T-helper 22 cell (primary cell): ENCODE data around the gene NFATC4.
"Not testable (repeated sequence)": the region's sequence is repeated elsewhere in the genome, so short reads cannot be mapped to it uniquely, and the experiment has no call there.

Experiments used
- DNase-seq: peaks from one replicate; pipeline ENCODE4 v3.0.0-alpha.2; 2020; ENCODE audit warnings: low read depth

The NFATC4 gene

DNA sequence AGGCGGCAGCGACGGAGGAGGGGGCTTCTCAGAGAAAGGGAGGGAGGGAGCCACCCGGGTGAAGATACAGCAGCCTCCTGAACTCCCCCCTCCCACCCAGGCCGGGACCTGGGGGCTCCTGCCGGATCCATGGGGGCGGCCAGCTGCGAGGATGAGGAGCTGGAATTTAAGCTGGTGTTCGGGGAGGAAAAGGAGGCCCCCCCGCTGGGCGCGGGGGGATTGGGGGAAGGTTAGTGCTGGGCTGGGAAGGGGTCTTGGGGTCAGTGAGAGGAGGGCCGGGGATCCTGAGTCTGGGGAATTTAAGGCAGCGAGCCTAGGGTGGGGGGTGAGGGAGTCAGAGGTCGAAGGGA lies 203 bp downstream of the NFATC4 start:
- no peak for DNase-seq

DNA sequence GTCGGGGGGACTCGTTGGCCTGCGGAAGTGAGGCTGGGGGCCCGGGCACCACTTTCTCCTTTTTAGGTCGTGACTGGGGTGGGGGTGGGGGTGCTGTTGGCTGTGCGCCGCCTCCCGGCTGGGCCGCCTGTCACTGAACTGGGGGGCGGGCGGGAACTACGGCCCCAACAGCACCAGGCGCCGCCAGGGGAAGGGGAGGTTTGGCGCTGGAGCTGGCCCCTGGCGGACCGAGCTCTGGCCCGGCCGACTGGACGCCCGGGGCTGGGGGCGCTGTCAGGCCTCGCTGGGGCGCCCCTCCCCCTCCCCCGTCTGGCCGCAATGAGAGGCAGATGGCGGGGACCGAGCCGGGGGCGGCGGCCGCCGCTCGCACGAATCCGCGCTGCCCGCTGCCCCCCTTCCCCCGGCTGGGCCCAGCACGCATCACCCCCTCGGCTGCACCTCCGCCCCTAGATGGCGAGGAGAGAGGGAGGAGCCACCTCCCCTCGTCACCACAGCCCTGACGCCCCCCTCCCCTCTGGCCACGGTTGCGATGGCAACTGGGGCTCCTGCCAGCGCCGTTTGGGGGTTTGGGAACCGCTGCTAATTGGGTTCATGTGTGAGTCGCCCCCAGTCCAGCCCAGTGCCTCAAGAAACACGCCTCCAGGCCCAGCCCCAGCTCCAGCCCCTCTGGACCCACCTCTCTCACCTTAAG lies 723 bp downstream of the NFATC4 start:
- no peak for DNase-seq

DNA sequence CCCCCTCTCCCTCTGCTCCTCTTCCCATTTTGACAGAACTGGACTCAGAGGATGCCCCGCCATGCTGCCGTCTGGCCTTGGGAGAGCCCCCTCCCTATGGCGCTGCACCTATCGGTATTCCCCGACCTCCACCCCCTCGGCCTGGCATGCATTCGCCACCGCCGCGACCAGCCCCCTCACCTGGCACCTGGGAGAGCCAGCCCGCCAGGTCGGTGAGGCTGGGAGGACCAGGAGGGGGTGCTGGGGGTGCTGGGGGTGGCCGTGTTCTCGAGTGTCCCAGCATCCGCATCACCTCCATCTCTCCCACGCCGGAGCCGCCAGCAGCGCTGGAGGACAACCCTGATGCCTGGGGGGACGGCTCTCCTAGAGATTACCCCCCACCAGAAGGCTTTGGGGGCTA lies 1.5 kb downstream of the NFATC4 start:
- DNase-seq = no peak

DNA sequence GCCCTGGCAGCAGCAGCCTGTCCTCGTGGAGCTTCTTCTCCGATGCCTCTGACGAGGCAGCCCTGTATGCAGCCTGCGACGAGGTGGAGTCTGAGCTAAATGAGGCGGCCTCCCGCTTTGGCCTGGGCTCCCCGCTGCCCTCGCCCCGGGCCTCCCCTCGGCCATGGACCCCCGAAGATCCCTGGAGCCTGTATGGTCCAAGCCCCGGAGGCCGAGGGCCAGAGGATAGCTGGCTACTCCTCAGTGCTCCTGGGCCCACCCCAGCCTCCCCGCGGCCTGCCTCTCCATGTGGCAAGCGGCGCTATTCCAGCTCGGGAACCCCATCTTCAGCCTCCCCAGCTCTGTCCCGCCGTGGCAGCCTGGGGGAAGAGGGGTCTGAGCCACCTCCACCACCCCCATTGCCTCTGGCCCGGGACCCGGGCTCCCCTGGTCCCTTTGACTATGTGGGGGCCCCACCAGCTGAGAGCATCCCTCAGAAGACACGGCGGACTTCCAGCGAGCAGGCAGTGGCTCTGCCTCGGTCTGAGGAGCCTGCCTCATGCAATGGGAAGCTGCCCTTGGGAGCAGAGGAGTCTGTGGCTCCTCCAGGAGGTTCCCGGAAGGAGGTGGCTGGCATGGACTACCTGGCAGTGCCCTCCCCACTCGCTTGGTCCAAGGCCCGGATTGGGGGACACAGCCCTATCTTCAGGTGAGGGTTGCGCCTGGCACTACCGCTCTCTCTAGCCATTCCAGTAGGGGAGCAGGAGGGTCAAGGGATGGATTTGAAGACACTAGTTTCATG lies 2.1 kb downstream of the NFATC4 start:
- no peak for DNase-seq

DNA sequence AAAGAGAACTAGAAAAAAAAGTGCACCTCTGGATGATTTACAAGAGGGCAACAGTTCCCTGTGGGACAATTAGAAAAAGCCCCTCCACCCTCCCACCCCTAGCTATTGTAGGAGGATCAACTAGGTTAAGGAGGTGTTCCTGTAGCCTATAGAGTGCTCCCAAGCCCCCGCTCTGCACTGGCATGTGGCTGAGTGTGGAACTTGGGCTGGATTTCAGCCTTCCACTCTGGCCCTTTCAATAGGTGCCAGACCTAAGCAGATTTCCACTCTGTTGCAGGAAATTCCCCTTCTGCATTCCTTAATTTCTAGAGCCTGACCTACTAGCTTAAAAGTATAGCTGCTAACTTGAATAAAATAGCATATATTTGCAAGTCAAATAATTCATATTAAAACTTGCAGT lies 2.8 kb downstream of the NFATC4 start:
- no peak for DNase-seq

DNA sequence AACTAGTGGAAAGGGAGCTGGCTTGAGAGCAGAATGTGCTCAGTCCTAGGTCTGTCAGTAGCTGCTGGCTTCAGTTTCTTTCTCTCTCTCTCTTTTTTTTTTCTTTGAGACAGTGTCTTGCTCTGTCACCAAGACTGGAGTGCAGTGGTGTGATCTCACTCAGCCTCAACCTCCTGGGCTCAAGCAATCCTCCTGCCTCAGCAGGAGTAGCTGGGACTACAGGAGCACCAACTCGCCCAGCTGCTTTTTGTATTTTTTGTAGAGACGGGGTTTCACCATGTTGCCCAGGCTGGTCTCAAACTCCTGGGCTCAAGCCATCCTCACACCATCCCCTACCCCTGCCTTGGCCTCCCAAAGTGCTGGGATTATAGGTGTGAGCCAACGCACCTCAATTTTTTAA lies 3.6 kb downstream of the NFATC4 start:
- not testable (repeated sequence) for DNase-seq

DNA sequence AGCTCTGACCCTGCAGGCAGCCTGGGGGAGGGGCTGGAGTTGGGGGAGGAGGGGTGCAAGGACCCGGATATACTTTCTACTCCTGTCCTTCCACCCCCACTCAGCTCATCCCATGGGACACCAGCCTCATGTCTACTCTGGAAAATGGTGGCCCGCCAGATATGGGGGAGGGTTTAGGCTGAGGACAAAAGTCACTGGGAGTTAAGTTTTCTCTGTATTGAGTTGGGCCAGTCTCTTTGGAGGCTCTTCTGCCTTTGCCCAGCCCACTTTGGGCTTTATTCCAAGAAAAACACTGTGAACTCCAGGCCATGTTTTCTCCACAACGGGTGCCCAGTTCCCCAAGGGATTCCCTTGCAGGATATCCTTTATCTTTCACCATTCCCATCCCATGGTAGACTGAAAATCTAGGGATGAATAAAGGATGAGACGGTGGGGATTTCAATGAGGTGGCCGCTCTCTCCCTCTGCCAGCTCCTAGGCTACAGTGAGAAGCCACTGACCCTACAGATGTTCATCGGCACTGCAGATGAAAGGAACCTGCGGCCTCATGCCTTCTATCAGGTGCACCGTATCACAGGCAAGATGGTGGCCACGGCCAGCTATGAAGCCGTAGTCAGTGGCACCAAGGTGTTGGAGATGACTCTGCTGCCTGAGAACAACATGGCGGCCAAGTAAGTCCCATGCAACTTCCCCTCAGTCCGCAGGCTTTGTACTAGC lies 4.9 kb downstream of the NFATC4 start:
- no peak for DNase-seq

DNA sequence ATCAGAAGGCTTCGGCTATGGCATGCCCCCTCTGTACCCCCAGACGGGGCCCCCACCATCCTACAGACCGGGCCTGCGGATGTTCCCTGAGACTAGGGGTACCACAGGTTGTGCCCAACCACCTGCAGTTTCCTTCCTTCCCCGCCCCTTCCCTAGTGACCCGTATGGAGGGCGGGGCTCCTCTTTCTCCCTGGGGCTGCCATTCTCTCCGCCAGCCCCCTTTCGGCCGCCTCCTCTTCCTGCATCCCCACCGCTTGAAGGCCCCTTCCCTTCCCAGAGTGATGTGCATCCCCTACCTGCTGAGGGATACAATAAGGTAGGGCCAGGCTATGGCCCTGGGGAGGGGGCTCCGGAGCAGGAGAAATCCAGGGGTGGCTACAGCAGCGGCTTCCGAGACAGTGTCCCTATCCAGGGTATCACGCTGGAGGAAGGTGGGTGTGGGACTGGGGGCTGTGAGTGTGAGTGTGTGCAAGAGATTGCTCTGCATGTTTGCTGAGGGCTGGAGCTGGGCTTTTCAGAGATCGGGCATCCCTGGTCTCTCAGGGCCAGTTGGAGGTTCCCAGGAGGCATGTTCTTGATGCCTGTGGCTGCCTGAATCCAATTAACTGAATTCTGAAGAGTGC lies 8.6 kb downstream of the NFATC4 start:
- no peak for DNase-seq

DNA sequence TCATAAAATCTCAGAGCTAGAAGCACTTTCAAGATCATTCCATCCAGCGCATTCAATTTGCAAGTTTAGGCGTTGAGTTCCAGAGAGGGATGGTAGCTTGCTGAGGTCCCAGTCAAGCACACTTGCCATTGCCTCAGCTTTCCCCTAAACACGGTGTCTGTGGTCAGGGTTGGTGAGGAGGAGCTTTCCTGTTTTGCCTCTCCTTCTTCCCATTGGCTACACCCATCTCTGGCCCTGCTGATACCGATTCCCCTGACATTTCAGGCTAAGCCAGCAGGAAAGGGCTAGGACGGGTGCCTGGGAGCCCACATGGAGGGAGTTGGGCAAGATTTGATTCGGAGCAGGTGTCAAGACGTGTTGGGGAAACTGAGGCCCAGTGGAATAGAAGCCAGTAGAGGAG lies 9.1 kb downstream of the NFATC4 start:
- DNase-seq = no peak

DNA sequence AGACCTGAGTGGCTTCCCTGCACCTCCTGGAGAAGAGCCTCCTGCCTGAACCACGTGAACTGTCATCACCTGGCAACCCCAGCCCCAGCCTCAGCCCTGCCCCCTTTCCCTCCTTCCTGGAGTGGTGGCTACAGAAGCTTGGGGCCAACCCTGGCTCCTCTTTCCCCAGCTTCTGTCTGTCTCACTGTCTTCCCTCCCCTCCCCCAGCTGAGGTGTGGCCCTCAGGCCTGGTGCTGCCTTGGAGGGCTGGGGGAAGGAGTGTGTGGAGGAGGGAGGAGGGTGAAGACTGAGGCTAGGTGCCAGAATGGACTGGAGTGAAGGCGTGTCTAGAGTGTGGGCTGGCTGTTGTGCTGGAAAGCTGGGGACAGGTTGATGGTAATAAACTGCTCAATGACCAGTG lies 9.7 kb downstream of the NFATC4 start:
- no peak for DNase-seq

DNA sequence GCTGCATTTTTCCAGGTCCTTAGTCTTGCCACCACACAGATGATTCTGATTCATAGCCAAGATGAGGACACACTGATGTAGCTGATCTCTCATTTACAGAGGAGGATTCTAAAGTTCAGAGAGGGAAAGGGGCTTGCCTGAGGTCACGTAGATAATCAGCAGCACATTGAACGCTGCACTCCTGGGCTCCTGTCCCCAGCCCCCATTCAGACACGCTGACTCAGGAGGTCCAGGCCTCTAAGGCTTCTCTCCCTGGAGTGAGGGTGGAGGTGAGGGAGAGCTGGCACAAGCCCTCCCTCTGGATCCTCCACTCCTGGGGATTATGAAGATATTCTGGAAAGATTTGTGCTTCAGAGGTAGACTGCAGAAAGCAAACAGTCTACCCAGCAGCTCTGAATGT lies 10.3 kb downstream of the NFATC4 start:
- DNase-seq = no peak

DNA sequence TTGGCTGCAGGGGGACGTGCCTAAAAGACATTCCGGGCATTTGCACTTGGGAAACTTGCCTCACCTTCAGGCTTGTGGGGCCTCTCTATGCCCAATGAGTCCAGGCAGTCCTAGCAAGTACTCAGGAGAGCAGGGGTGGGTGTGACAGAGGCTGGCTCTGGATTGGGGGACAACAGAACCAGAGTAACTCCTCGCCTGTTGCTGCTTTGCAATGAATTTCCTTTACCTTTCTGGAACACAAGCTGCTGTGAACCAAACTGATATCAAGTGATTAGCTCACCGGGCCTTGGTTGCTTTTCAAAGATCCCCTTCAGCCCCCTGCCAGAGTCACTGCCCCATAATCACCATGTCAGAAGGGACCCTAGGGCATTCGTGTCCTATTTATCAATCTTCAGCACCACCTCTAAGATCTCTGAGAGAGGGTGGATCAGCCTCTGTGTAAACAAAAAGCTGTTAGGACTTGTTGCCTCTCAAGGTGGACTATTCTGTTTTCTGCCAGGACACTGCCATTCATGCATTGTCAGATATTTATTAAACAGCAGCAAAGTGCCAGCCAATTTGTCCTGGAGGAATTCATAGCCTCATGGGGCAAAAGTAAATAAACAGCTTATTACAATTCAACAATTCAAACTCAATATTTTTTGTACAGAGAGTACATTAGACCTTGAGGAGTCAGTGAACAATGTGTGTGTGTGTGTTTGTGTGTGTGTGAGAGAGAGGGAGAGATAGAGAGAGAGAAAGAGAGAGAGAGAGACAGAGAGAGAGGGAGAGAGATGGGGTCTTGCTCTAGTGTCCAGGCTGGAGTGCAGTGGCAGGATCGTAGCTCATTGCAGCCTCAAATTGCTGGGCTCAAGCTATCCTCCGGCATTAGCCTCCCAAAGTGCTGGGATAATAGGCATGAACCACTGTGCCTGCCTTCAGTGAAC lies 11.3 kb downstream of the NFATC4 start:
- DNase-seq = no peak

DNA sequence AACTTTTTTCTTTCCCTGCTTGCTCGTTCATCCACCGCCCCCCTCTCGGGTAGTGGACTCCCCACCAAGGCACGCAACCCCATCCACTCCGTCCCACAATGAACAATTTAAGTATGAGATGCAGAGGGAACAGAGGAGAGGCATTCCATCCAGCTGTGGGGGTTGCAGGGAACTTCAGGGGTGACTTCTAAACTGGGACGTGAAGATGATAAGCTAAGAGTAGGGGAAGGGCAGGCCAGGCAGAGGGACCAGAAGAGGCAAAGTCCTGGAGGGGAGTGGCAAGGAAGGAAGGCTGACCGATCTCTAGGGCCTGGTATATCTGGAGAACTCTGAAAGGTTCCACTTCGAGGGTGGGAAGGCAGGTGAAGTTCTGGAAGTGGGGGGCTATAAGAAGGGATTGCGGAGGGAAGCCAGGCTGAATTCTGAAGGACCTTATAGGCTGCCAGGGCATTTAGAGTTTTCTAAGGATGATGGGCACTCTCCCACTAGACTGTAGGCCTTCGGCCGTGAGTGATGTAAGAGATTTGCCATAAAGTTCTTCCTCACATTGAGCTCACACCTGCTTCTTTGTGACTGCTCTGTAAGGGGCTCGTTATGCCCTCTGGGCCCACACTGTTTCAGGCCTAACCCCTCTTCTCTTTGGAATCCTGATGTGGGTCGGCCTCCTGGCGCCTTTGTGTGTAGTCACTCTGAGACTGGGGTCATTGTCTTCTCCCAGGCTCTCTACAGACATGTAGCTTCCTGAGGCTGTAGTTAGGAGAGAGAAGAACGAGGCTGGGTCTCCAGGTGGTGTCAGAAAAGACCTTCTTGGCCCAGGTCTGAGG lies 12.1 kb downstream of the NFATC4 start:
- no peak for DNase-seq

DNA sequence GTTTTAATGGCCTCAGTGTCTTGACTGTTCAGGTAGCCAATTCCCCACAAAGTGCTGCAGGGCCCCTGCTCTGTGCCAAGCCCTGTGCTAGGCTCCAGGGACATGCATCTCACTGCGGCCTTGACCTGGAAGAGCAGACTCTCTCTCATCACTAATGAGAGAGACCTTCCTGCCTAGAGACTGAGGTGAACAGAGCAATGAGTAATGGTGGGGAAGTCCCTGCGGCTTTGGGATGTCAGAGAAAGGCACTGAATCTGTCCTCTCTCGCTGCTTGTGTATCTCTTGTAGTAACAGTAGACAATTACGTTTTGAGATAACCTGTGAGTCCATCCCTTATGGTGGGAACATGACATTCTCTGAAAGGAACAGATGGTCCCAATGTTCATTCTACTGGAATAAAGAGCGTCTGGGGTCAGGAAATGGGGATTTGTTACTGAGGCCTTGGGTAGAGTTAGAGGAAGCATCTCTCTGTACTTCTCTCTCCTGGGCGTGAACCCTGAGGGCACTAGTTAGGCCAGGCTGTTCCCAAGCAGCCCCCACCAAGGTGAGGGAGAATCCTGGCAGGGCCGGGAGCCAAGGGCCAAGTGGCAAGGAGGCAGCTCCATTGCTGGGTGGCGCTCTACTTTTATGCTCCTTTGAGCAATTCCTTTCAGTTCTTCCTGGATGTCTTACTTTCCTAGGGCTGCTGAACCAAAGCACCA lies 13.5 kb downstream of the NFATC4 start:
- no peak for DNase-seq

DNA sequence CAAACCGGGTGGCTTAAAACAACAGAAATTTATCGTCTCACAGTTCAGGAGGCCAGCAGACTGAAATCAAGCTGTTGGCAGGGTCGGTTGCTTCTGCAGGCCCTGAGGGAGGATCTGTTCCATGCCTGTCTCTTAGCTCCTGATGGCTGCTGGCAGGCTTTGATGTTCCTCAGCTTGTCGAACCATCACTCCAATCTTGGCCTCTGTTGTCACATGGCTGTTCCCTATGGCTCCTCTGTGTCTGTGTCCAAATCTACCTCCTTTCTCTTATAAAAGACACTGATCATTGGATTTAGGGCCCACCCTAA lies 14.0 kb downstream of the NFATC4 start:
- DNase-seq = no peak

DNA sequence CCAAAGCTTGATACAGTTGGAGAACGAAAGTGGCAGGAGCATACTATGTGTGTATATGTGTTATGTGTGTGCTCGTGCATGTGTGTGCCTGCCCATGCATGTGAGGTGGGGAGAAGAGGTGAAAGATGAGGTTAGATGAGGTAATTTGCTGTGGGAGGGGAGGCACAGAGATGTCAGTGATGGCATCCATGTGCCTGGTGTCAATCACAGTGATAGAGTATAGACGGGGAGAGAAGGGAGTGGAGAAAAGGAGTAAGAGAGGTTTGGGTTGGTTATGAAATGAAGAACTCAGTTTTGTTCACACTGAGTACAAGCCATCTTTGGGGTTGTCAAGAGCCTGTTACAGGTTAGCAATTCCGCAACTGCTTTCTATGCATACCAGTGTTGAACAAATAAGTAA lies 16.2 kb downstream of the NFATC4 start:
- no peak for DNase-seq

DNA sequence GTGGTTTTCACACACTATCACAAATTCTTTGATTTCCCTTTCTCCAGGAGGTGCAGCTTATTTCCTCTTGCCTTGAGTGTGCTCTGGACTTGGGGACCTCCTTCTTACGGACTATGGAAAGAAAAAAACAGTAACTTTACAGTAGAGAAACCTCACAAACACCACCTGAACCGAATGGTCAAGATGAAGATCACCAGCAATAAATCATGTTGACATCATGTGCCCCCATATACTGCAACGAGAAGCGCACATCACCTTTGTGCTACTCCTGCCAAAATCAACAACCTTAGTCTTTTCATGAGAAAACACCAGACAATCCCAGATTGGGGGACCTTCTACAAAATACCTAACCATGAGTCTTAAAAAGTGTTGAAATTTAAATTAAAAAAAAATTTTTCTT lies 17.5 kb downstream of the NFATC4 start:
- no peak for DNase-seq

DNA sequence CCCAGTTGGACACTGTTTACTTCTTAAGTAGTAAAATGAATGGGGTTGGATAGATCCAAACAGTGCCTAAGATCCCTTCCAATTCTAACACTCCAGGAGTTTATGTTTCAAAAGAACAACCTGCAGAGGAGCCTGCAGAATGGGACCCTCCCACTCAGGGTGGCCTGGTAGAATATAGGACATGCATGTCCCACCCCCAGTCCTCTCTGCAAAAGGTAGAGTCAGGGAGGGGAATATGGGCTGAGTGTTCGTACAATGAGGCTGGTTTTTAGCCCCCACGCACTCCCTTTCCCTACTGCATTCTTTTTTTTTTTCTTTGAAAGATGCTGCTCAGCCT lies 19.0 kb downstream of the NFATC4 start:
- no peak for DNase-seq

DNA sequence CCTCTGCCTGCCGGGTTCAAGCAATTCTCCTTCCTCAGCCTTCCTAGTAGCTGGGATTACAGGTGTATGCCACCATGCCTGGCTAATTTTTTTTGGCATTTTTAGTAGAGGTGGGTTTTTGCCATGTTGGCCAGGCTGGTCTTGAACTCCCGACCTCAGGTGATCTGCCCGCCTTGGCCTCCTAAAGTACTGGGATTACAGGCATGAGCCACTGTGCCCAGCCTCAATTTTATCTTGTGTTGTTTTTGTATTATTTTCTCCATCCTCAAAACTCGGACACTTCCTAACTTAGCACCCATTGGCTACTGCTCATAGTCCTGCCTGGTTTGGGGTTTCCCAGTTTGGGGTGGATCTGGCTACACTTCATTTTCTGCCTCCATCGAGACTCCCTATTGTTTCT lies 19.6 kb downstream of the NFATC4 start:
- not testable (repeated sequence) for DNase-seq

DNA sequence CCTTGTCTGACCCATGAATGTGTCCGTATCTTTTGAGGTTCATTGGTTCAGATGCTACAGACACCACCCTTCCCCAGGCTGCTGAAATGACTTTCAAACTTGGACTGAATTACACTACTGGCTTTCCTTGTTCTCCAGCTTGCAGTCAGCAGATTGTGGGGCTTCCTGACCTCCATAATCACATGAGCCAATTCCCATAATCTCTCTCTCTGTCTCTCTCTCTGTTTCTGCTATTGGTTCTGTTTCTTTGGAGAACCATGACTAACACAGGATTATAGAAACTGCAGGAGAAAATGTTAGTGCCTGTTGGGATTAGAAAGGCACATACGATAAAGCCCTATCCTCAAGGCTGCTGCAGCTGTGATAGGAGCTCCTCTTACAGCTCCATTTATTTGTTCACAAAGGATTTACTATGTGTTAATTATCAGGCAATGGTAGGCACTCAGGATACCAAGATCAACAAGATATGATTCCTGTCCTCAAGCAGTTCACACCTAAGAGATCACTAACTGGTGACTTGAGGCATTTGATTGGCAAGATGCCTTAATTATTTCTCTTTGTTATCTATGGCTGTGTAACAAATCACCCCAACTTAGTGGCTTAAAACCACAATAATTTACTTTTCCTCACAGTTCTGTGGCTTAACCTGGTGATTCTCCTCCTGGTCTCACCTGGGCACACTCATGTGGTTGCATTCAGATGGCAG lies 20.6 kb downstream of the NFATC4 start:
- DNase-seq = no peak
